Glutamatergic neuron (in vitro differentiated cells): ENCODE data around the gene EVL. TPM values are rescaled to one million over a fixed set of nuclear protein-coding genes. Genes with fewer than 3 reads are reported as not detected.

Experiments used
- DNase-seq: peaks from one replicate; pipeline ENCODE4 v3.0.0; 2022
- H3K27ac Mint-ChIP-seq: one replicate; pipeline ENCODE4 v1.8.0; 2020; ENCODE audit warnings: mild to moderate bottlenecking, mixed read lengths, inconsistent platforms; ENCODE audit not compliant: unreplicated experiment
- H3K27me3 Mint-ChIP-seq: one replicate; pipeline ENCODE4 v1.8.0; 2020; ENCODE audit warnings: mild to moderate bottlenecking, moderate library complexity, mixed read lengths, inconsistent platforms; ENCODE audit not compliant: unreplicated experiment
- H3K36me3 Mint-ChIP-seq: one replicate; pipeline ENCODE4 v1.8.0; 2020; ENCODE audit warnings: mild to moderate bottlenecking, mixed read lengths, inconsistent platforms; ENCODE audit not compliant: unreplicated experiment
- H3K4me1 Mint-ChIP-seq: one replicate; pipeline ENCODE4 v1.8.0; 2020; ENCODE audit warnings: mild to moderate bottlenecking, low read depth, mixed read lengths, inconsistent platforms; ENCODE audit not compliant: unreplicated experiment
- H3K4me3 Mint-ChIP-seq: one replicate; pipeline ENCODE4 v1.8.0; 2020; ENCODE audit warnings: mild to moderate bottlenecking, mixed read lengths, inconsistent platforms; ENCODE audit not compliant: unreplicated experiment
- H3K9me3 Mint-ChIP-seq: one replicate; pipeline ENCODE4 v1.8.0; 2020; ENCODE audit warnings: mild to moderate bottlenecking, moderate library complexity, mixed read lengths, inconsistent platforms; ENCODE audit not compliant: unreplicated experiment
- CTCF ChIP-seq: fragments of 200-600 bp; sonication (generic); IDR thresholded peaks from one replicate; pipeline ENCODE4 v1.5.0; 2021; ENCODE audit not compliant: partially characterized antibody, unreplicated experiment
- total RNA-seq: library from RNA; stranded (reverse); fragmentation: NEBNext Ultra II Directional; extraction: Animal tissue kit (Norgen Biotek cat#: 25700); gene quantifications from one replicate; pipeline ENCODE4 v1.2.1, GENCODE V29; 2021; ENCODE audit not compliant: unreplicated experiment

Gene EVL
- total RNA-seq, 1 donor from 2014 or later, result 381 TPM

GRCh38 chr14:100033347-100034075, 31.7 kb upstream of the EVL start:
- Mint-ChIP-seq H3K27me3 (no peaks in the 10 kb centered on the region), H3K4me3 (no peak overlapping the region), H3K9me3 (peaks cover 2% of the 10 kb centered on the region), H3K36me3 (no peaks in the 10 kb centered on the region), H3K27ac (no peak overlapping the region), H3K4me1 (no peaks in the 10 kb centered on the region)
- no peak for TF ChIP-seq CTCF
- DNase-seq, result no peak

GRCh38 chr14:100034468-100034867, 30.8 kb upstream of the EVL start:
- DNase-seq, result no peak
- TF ChIP-seq CTCF, result no peak
- no peaks in the 10 kb centered on the region for H3K36me3 Mint-ChIP-seq
- H3K27ac Mint-ChIP-seq, result no peak overlapping the region
- no peaks in the 10 kb centered on the region for H3K27me3 Mint-ChIP-seq
- no peak overlapping the region for H3K4me3 Mint-ChIP-seq
- H3K4me1 Mint-ChIP-seq, result no peaks in the 10 kb centered on the region
- peaks cover 2% of the 10 kb centered on the region for H3K9me3 Mint-ChIP-seq

GRCh38 chr14:100034961-100035500, 30.2 kb upstream of the EVL start:
- DNase-seq, result no peak
- H3K9me3 Mint-ChIP-seq, result peaks cover 2% of the 10 kb centered on the region
- no peak overlapping the region for H3K4me3 Mint-ChIP-seq
- no peak for TF ChIP-seq CTCF
- no peak overlapping the region for H3K27ac Mint-ChIP-seq
- no peaks in the 10 kb centered on the region for H3K27me3 Mint-ChIP-seq
- no peaks in the 10 kb centered on the region for H3K36me3 Mint-ChIP-seq
- H3K4me1 Mint-ChIP-seq, result no peaks in the 10 kb centered on the region

GRCh38 chr14:100035700-100036099, 29.5 kb upstream of the EVL start:
- no peaks in the 10 kb centered on the region for H3K27me3 Mint-ChIP-seq
- H3K9me3 Mint-ChIP-seq, result peaks cover 2% of the 10 kb centered on the region
- DNase-seq, result no peak
- no peaks in the 10 kb centered on the region for H3K36me3 Mint-ChIP-seq
- no peak overlapping the region for H3K4me3 Mint-ChIP-seq
- TF ChIP-seq CTCF, result no peak
- peaks cover 6% of the 10 kb centered on the region for H3K4me1 Mint-ChIP-seq
- no peak overlapping the region for H3K27ac Mint-ChIP-seq

GRCh38 chr14:100037353-100037752, 27.9 kb upstream of the EVL start:
- Mint-ChIP-seq H3K9me3 (peaks cover 2% of the 10 kb centered on the region), H3K4me3 (no peak overlapping the region), H3K27me3 (no peaks in the 10 kb centered on the region), H3K4me1 (peaks cover 6% of the 10 kb centered on the region), H3K36me3 (no peaks in the 10 kb centered on the region), H3K27ac (no peak overlapping the region)
- no peak for DNase-seq
- TF ChIP-seq CTCF, result no peak
